Measurements from ENCODE around the gene SRSF2.

Gene SRSF2

DNA sequence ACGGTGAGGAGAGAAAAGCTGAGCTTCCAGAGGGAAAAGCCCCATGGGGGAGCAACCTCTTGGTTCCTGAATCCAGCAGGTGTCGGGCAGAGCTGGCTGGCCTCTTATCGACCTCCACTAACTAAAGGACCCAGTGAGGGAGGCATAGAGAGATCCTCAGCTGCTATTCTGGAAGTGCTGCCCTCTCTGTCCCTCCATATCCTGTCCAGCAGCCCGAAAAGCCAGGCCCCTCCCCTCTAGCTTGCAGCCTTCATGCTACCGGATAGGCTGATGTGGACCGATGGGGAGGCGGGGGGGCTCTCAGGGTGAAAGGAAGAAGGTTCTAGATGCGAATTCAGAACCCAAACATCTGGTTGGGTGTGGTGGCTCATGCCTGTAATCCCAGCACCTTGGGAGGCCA is 51.3 kb downstream of the SRSF2 start:
- no peak overlapping the region for H3K27ac ChIP-seq
- TF ChIP-seq, protein P1, sequence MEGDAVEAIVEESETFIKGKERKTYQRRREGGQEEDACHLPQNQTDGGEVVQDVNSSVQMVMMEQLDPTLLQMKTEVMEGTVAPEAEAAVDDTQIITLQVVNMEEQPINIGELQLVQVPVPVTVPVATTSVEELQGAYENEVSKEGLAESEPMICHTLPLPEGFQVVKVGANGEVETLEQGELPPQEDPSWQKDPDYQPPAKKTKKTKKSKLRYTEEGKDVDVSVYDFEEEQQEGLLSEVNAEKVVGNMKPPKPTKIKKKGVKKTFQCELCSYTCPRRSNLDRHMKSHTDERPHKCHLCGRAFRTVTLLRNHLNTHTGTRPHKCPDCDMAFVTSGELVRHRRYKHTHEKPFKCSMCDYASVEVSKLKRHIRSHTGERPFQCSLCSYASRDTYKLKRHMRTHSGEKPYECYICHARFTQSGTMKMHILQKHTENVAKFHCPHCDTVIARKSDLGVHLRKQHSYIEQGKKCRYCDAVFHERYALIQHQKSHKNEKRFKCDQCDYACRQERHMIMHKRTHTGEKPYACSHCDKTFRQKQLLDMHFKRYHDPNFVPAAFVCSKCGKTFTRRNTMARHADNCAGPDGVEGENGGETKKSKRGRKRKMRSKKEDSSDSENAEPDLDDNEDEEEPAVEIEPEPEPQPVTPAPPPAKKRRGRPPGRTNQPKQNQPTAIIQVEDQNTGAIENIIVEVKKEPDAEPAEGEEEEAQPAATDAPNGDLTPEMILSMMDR (IDR thresholded peaks at IDR 0.05) = no peak
- no peak for TF ChIP-seq ZFX (IDR thresholded peaks at IDR 0.05; ENCODE audit: borderline replicate concordance)

DNA sequence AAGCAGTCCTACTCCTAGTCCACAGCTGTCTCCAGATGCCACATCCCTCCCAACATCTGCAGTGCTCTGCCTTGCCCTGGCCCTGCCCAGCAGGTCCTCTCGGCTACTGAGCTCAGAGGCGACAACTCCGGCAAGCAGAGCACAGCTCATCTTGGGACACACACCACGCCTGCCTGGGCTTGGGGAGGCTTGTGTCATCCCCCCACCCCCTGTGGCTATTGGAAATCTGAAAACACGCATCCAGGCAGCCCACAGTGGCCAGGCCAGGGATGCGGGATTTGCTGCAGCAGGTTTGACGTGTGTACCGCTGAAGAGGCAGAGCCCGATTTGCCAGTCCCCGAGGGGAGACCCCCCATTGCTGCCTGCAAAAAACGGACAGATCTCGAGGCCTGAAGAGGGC is 51.8 kb downstream of the SRSF2 start:
- TF ChIP-seq ZFX (IDR thresholded peaks at IDR 0.05; ENCODE audit: borderline replicate concordance) = no peak
- TF ChIP-seq, protein P1 (IDR thresholded peaks at IDR 0.05) = no peak
- no peak overlapping the region for H3K27ac ChIP-seq

DNA sequence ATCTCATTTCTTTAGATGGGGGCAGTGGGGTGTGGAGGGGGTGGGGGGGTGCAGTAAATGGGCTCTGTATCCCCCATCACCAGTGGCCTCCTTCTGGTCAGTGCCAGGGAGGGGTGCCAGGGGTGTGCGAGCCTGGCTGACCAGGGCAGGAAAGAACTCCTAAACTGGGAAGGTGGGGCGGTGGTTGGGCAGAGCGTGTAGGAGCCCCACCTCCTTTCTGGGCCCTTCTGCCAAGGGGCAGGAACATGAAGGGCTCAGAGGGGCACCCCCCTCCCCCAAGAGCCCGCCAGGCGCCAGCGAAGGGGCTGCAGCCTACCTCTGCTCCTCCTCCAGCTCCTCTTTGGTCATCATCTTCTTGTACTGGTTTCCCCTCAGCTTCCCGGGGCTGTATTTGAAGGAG is 52.4 kb downstream of the SRSF2 start:
- TF ChIP-seq, protein P1 (IDR thresholded peaks at IDR 0.05) = no peak
- no peak for TF ChIP-seq ZFX (IDR thresholded peaks at IDR 0.05; ENCODE audit: borderline replicate concordance)
- H3K27ac ChIP-seq = no peak overlapping the region

Data from 22Rv1 (cell line).